NCI-H345 treated with DMSO at 0.1 percent for 48 hours (cell line): ENCODE measurements around the gene TBC1D25.

ENCODE experiments used
- DNase-seq: peaks from one replicate; lab custom pipeline; 2025; ENCODE audit not compliant: unreplicated experiment; lab: John Stamatoyannopoulos, UW

TBC1D25 gene

GRCh38 chrX:48558271-48558670 lies 18.8 kb downstream of the TBC1D25 start:
- no peak for DNase-seq

DNA sequence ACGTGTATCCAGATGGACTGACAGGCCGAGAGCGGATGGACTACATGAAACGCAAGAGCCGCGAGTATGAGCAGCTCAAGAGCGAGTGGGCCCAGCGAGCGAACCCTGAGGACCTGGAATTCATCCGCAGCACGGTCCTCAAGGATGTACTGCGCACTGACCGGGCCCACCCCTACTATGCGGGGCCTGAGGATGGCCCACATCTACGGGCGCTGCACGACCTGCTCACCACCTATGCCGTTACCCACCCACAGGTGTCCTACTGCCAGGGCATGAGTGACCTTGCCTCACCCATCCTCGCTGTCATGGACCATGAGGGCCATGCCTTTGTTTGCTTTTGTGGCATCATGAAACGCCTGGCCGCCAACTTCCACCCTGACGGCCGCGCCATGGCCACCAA lies 20.1 kb downstream of the TBC1D25 start:
- DNase-seq, result no peak

DNA sequence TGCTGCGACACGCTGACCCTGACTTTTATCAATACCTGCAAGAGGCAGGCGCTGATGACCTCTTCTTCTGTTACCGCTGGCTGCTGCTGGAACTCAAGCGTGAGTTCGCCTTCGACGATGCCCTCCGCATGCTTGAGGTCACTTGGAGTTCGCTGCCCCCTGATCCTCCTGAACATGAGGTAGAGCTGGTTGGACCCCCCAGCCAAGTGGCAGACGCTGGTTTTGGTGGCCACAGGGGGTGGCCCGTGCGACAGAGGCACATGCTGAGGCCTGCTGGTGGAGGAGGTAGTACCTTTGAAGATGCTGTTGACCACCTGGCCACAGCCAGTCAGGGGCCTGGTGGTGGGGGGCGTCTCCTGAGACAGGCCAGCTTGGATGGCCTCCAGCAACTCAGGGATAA lies 20.5 kb downstream of the TBC1D25 start:
- DNase-seq, result no peak

- DNase-seq, result no peak
Measured at GRCh38 chrX:48560681-48561080, 21.2 kb downstream of the TBC1D25 start.

DNA sequence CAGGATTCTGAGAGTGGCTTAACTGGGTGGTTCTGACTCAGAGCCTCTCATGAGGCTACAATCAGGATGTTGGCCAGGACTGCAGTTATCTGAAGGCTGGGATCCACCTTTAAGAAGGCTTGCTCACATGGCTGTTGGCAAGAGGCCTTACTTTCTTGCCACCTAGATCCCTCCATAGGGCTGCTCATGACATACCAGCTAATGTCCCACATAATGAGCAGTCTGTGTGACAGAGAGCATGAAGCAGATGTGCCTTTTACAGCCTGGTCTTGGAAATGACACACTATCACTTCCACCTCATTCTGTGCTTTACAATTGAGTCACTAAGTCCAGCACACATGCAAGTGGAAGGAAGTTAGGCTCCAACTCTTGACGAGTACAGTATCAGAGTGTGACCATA lies 30.4 kb downstream of the TBC1D25 start:
- no peak for DNase-seq

DNA sequence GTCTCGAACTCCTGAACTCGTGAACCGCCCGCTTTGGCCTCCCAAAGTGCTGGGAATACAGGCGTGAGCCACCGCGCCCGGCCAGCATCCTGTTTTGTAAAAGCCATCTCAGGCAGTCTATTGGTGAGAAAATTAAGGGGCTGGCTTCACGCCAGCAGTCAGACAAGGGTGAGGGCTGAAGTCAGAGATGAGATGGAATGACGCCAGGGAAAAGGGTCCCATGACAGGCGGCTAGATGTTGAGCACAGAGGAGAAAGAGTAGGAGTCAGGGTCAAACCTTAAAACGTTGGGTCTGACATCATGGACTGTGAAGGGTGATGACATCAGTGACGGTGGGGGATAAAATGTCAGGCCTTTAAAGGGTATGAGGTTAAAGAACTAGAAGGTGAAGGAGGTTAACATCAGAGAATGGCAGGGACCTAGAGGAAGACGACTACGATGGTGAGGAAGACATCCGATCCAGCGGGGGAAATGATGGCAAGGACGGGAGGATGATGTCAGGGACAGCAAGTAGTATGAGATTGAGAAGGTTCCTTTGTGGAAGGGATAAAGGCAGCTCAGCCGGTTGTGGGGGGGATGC lies 34.3 kb downstream of the TBC1D25 start:
- DNase-seq, result peak; percentile 67

DNA sequence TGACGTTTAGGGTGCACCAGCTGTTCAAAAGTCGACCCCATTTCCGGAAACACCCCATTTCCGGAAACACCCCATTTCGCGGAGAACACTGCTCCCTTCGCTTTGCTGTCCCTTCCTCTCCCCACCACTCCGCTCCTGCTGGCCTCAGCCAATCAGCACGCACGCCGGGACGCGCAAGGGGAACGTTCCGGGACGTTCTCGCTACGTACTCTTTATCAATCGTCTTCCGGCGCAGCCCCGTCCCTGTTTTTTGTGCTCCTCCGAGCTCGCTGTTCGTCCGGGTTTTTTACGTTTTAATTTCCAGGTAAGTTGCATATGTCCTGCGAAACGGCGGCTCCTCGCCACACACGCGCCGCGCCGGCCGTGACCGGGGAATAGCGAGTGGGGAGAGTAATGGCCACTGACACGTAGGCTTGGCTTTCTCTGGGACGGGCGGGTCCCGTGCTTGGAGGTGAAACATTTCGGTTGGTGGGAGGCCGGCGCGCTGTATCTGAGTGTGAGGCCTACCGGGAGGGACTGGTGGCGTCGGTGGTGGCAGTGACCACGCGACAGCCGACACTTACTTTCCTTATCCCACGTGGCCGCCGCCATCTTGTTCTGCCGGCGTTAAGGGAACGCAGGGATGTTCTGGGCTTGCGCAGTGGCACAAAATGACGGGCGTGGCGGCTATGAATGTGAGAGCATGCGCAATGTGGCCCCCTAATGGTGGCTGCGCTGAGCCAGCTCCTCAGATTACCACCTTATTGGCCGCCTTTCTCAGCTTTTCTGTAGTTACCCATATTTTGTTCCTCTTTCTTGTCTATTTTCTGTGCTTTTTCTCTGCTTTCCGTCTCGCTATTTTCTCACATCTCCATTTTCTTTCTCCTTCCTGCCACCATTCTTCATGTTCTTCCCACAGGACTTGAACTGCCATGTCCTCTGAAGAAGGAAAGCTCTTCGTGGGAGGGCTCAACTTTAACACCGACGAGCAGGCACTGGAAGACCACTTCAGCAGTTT lies 35.1 kb downstream of the TBC1D25 start, which contains the start of gene RBM3:
RBM3 (plus strand) TSS at position 215 of the 997 bp plus-strand sequence; CDS start at position 912, 697 bp downstream.
- peak; percentile 83 for DNase-seq

DNA sequence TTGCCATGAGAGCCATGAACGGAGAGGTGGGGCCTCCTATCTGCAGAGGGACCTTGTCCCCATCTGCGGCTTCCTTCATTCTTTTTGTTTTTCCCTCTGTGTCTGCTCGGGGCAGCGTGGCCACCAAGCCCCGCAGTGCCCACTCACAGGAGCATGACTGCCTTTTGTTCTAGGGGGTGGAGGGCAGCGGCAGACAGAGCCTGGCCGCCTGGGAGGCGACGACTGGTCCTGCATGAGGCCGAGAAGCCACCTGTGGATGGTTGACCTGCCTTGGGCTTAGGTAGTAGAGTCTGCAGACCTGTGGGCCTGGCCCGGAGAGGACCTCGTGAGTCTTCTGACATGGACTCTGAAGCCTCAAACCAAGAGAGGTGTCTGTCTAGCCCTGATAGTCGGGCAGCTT lies 36.1 kb downstream of the TBC1D25 start:
- no peak for DNase-seq

GRCh38 chrX:48576108-48576507 lies 36.6 kb downstream of the TBC1D25 start:
- DNase-seq, result no peak

- DNase-seq, result no peak
Measured at GRCh38 chrX:48578661-48579128, 39.2 kb downstream of the TBC1D25 start.

- DNase-seq, result no peak
Measured at GRCh38 chrX:48579259-48579658, 39.7 kb downstream of the TBC1D25 start.

DNA sequence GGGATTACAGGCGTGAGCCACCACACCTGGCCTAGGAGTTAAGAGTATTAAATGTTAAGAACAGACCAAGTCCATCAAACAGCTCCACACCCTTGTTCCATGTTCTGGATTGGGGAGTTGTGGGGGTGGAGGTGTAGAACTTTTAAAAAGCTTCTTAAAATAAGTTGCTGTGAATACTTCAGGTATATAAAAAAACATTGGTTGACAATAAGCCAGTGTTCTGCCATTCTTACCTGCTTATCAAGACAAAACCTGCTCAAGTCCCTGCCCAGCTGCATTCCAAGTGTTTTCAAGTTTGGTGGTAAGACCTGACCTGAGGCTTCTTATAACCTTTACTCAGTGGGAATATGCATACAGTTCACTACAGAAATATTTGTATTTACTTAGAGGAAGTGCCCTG lies 41.1 kb downstream of the TBC1D25 start:
- DNase-seq, result no peak

- DNase-seq, result no peak
Measured at GRCh38 chrX:48584698-48585097, 45.2 kb downstream of the TBC1D25 start.

GRCh38 chrX:48589482-48590162 lies 50.1 kb downstream of the TBC1D25 start:
- DNase-seq, result no peak

GRCh38 chrX:48590203-48591103 lies 50.9 kb downstream of the TBC1D25 start:
- no peak for DNase-seq

DNA sequence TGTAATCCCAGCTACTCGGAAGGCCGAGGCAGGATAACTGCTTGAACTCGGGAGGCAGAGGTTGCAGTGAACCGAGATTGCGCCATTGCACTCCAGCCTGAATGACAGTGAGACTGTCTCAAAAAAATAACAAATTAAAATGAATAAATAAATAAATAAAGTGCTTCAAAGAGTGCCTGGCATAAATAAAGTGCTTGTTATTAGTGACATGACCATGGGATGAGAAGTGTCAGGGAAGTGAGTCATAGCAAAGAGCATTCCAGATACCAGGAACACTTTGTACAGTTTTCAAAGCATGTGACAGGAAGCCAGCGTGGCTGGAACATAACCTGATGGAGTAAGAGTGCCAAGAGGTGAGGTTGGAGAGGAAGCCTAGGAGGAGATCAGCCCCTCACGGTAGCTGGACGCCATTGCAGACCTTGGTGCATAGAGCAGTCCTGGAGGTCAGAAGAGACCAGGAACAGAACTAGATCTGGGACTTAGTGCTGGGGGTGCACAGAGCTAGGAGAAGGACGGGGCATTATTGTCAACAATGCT lies 51.8 kb downstream of the TBC1D25 start:
- DNase-seq, result no peak

DNA sequence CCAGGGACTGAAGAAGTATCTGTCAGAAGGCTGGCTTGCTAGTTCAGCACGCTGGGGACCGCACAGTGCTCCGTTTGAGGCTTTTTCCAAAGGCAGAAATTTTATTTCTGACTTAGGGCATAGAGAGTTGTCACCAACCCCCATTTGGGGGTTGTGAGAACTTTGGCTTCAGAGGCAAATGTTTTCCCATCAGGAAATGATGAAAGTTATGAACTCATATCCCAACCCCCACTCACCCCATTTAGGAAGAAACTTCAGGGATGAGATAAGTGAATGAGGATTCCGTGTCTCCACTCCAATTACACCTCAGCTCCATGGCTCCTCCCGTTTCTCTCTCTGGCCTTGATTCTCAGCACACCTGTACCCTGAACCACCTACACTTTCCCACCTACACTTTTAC lies 53.5 kb downstream of the TBC1D25 start:
- DNase-seq, result no peak

GRCh38 chrX:48595929-48596328 lies 56.4 kb downstream of the TBC1D25 start:
- DNase-seq, result no peak

GRCh38 chrX:48597353-48598264 lies 58.1 kb downstream of the TBC1D25 start, which contains the start of gene WDR13:
TSS of gene WDR13 (plus strand) at chrX:48597492. CDS start at chrX:48597997, 505 bp downstream.
- DNase-seq, result peak; percentile 82
